HG03103 (cell line): ENCODE results near the gene OPN1SW.

Experiments
- ATAC-seq: cut with Tn5 transposase; IDR thresholded peaks from one replicate; pipeline ENCODE4 v1.9.1; 2021; ENCODE audit warnings: low read depth; ENCODE audit not compliant: unreplicated experiment

Gene OPN1SW

GRCh38 chr7:128735436-128735835 is 40.2 kb downstream of the OPN1SW start:
- ATAC-seq = no peak

GRCh38 chr7:128734890-128735289 is 40.7 kb downstream of the OPN1SW start:
- no peak for ATAC-seq

- ATAC-seq = no peak
Observed at GRCh38 chr7:128733278-128733645, 42.3 kb downstream of the OPN1SW start.

GRCh38 chr7:128732521-128733277 is 42.9 kb downstream of the OPN1SW start:
- no peak for ATAC-seq

- no peak for ATAC-seq
Observed at GRCh38 chr7:128731184-128731583, 44.4 kb downstream of the OPN1SW start.

GRCh38 chr7:128729494-128729893 is 46.1 kb downstream of the OPN1SW start:
- no peak for ATAC-seq

GRCh38 chr7:128728598-128728997 is 47.0 kb downstream of the OPN1SW start:
- no peak for ATAC-seq

GRCh38 chr7:128727239-128727638 is 48.4 kb downstream of the OPN1SW start:
- ATAC-seq = no peak

GRCh38 chr7:128726737-128727072 is 48.9 kb downstream of the OPN1SW start:
- no peak for ATAC-seq

GRCh38 chr7:128726059-128726736 is 49.4 kb downstream of the OPN1SW start:
- no peak for ATAC-seq

- no peak for ATAC-seq
Observed at GRCh38 chr7:128725531-128725930, 50.1 kb downstream of the OPN1SW start.

- ATAC-seq = no peak
Observed at GRCh38 chr7:128724743-128725142, 50.9 kb downstream of the OPN1SW start.
